Fibroblast of peridontal ligament (primary cell): ENCODE results near the gene CHCHD4.
A peak's percentile ranks its signal among the peaks of the same experiment; 100 is the strongest.
"Not testable (repeated sequence)": the region's sequence is repeated elsewhere in the genome, so short reads cannot be mapped to it uniquely, and the experiment has no call there.

Source experiments
- DNase-seq: peaks from one replicate; pipeline ENCODE4 v3.0.0-alpha.2; 2010; ENCODE audit errors: extremely low read depth

CHCHD4 gene

DNA sequence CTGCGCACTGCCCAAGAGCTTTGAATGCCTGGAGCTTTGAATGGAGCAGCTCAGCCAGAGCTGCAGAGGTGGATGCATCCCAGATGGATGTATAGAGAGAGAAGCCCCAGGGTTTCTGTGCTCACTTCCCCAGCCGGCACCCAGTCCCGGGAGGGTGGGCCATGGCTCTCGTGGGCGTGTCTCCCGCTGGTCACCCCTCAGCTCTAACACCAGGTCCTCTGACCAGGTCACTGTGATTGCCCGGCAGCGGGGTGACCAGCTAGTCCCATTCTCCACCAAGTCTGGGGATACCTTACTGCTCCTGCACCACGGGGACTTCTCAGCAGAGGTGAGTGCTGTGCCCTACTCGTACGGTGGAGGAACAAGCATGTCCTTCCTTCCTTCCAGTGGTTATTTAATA is 10.9 kb upstream of the CHCHD4 start:
- DNase-seq = no peak

GRCh38 chr3:14134291-14134690 is 9.6 kb upstream of the CHCHD4 start:
- no peak for DNase-seq

DNA sequence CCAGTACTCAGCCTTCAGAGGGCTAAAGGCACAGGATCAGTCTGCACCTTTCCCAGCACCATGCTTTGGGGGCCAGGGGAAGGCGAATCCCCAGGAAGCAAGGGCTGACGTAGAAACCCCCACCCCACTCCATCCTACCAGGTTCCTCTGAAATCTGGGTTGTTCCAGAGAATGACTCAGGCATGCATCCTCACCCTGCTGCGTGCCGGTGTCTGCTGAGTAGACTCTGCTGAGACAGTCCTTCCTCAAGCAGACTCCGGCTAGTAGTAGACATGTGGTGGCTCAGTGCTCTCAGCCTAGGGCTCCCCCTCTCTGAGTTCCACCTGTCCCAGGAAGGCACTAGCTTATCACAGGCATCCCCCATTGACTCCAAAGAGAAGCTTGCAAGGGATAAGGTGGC is 9.2 kb upstream of the CHCHD4 start:
- no peak for DNase-seq

- no peak for DNase-seq
These were observed 8.6 kb upstream of the CHCHD4 start for GRCh38 chr3:14133188-14133800.

- no peak for DNase-seq
These were observed 8.0 kb upstream of the CHCHD4 start for GRCh38 chr3:14132689-14133088.

DNA sequence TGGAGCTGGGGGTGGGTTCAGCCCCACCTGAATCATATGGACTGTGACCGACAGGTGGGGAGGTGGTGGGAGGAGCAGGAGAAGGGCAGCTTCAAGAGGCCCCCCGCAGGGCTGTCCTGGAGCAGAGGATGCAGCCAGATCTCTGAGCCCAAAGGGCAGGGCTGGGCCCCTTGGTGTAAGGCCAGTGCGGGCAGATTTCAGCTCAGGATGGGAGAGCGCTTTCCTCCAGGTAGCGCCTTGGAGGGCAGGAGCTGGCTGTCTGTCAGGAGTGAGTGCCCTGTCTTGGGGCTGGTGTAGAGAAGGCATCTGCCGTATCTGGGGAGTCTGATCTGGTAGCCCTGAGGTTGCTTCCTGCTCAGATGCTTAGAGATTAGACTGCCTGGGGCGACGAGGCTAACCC is 7.5 kb upstream of the CHCHD4 start:
- DNase-seq = no peak

GRCh38 chr3:14131134-14131533 is 6.5 kb upstream of the CHCHD4 start:
- no peak for DNase-seq

GRCh38 chr3:14130707-14131106 is 6.0 kb upstream of the CHCHD4 start:
- DNase-seq = no peak

DNA sequence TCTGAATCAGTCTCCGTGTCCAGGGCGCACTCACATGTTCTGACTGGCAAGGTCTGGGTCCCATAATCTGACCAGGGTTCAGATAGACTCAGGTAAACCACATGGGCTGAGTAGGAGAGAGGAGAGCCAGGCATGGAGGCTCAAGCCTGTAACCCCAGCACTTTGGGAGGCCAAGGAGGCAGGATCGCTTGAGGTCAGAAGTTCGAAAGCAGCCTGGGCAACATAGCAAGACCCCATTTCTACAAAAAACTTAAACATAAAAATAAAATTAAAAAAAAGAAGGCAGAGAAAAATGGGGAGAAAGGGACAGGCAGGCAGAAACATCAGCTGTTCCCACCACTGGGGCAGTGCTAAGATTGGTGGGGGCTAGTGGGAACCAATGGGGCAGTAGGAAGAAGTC is 5.6 kb upstream of the CHCHD4 start:
- no peak for DNase-seq

DNA sequence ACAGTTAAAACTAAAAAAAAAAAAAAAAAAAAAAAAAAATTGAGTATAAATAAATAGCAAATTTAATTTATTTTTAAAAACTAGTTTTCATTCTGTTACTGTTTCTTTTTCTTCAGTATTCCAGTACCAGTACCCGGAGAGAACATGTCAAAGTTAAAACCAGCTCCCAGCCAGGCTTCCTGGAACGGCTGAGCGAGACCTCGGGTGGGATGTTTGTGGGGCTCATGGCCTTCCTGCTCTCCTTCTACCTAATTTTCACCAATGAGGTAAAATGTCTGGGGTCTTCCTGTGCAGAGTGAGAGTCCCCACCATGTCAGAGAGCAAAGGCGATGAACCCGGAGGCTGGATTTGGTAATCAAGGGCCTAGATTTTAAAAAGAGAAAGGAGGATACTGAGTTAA is 4.6 kb upstream of the CHCHD4 start:
- no peak for DNase-seq

- DNase-seq = no peak
These were observed 4.1 kb upstream of the CHCHD4 start for GRCh38 chr3:14128724-14129123.

GRCh38 chr3:14127516-14128161 is 3.0 kb upstream of the CHCHD4 start:
- DNase-seq = no peak

DNA sequence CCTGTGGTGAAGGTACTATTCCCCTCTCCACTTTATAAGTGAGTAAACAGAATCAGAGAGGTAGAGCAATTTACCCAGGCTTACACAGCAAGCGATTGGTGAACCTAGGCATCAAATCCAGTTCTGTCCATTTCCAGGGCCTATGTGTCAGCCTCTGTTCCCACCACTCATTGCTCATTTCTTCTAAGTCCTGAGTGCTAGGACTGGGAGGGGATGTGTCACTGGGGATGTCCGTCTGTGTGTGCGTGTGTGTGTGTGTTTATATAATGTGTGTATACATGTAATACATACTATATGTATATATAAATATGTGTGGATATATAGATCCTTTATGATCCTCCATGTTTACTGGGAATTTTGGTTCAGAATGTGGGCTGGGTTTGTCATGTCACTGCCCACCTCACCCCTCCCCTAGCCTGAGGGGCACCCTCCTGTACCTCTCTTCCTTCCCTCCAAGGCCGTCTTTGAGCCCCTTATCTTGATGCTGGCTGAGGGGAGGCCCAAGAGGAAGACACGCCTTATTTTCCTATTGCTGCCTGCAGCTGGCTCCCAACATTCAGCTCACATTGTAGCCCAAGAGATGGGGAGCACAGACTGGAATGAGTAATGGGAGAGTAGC is 2.3 kb upstream of the CHCHD4 start:
- no peak for DNase-seq

- DNase-seq = no peak
These were observed 1.6 kb upstream of the CHCHD4 start for GRCh38 chr3:14126017-14126886.

DNA sequence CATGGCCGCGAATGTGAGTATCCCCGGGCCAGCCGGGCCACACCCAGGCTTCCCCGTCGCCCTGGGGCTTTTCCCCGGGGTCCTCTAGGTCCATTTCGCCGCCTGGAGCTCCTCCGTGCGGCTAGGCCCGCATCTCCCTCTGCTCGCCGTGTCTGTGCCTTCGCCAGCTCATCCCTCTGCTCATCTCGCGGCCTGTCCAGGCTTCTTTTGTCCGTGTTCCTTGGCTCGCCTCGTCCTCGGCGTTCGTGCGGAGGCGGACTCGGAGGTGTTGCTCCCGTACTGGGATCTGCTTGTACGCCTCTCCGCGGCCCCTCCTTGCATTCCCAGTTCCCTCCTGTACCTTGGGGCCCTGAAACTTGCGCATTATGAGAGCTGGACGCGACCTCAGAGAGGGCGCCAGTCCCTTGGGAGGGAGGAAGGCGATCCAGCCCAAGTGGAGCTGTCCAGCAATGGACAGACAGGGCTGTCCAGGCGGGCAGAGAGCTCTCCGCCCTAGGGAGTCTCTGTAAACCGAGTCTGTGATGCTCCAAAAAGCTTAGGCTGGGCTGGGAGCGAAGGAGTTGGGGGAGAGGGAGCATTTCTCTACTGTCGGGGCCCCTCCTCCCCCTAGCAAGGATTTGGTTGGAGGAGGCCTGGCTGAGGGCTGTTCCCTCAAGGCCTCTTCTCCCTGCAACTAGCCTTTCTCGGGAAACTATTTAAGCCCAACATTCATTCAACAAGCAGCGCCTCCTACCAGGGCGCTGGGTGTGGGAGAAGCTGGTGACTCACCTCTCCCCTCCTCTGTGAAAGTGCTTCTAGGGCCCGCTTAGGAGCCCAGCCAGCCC is 735 bp upstream of the CHCHD4 start:
- peak; percentile 94 for DNase-seq

DNA sequence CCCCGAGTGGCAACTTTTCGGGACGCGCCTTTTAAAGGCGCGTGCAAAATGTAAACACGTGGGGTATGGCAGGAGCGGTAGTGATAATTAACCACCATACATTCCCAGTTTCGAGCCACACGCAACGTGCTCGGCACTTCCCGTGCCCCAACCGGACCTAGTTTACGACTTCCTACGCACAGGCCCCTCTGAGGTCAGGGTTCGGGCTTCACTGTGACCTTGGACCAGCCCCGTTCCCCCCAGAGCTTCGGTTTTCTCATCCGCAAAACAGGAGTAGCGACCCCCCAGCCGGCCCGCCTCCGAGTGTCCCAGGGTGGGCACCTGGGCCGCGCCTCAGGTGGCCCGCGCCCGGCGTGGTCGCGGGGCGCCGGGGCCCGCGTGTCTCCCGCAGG is 451 bp downstream of the CHCHD4 start:
- peak; percentile 27 for DNase-seq

- DNase-seq = no peak
These were observed 1.1 kb downstream of the CHCHD4 start for GRCh38 chr3:14123308-14124222.

DNA sequence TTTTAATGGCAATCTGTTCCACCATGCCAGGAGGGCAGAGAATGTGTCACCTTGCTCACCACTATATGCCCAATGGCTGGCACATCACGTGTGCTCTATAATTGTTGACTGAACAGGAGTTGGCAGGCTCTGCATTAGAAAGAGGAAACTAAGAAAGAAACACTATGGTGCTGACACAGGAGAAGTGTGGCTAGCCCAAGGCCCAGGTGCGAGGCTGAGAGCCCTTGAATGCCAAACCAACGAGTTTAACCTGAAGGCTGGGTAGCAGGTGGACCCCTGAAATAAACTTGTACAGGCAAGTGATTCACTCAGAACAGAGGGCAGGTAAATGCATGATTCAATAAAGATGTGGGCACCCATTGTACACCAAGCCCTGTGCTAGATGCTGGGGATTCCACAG is 2.4 kb downstream of the CHCHD4 start:
- DNase-seq = no peak

DNA sequence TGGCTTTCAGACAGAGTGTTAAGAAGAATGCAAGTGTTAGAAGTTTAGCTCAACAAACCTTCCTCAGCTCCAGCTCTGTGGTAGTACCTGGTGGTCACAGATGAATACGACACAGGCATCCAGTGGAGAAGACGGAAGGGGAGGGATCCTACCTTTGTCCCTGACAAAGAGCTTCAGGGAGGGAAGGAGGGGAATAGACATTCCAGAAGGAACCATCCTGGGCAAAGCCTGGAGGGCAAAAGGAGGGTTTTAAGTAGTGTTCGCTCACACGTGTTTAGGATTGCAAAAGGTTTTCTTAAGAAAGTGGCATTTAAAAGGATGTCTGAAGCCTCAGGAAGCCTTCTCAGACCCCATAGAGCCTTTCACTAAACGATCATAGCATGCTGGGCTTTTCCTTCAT is 2.8 kb downstream of the CHCHD4 start:
- no peak for DNase-seq

DNA sequence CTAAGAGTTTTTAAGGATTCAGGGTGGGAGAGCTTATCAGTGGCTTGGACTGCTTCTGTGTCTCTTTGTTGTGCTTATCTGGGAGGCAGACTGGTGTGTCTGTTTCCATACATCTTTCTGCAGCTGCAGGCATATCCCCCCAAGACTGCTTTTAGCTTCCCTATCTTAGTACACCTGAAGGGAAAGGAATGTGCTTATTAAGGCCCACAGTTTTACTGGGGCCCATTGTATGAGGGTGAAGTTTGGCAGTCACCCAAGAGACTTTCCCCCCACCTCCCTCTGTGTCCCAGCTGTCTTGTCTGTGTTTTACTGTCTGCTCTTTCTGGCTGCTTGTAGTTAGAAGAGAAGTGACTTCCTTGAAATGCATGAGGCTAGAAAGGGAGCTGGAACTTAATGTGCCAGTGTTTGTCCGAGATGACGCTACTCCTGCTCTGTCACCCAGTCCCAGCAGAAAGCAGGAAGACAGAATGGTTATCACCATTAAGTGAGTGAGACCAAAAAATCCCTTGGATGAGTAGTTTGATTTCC is 3.7 kb downstream of the CHCHD4 start:
- DNase-seq = not testable (repeated sequence)
